HG03558 (cell line): ENCODE results near the gene LCNL1.

Experiments
- ATAC-seq: cut with Tn5 transposase; IDR thresholded peaks from one replicate; pipeline ENCODE4 v1.9.1; 2021; ENCODE audit warnings: moderate number of reproducible peaks; ENCODE audit not compliant: unreplicated experiment; ENCODE audit errors: extremely low read depth

The LCNL1 gene

GRCh38 chr9:137007816-137008270 is 25.1 kb downstream of the LCNL1 start:
- ATAC-seq, result no peak

GRCh38 chr9:137008312-137008711 is 25.5 kb downstream of the LCNL1 start:
- ATAC-seq, result no peak

- no peak for ATAC-seq
Measured at GRCh38 chr9:137009217-137009616, 26.4 kb downstream of the LCNL1 start.

- ATAC-seq, result no peak
Measured at GRCh38 chr9:137009938-137010732, 27.3 kb downstream of the LCNL1 start.

GRCh38 chr9:137011156-137011555 is 28.4 kb downstream of the LCNL1 start:
- no peak for ATAC-seq

- ATAC-seq, result no peak
Measured at GRCh38 chr9:137011907-137012675, 29.3 kb downstream of the LCNL1 start.

- ATAC-seq, result no peak
Measured at GRCh38 chr9:137012694-137013570, 30.1 kb downstream of the LCNL1 start.

GRCh38 chr9:137013571-137013940 is 30.8 kb downstream of the LCNL1 start:
- no peak for ATAC-seq

GRCh38 chr9:137014166-137014565 is 31.4 kb downstream of the LCNL1 start:
- no peak for ATAC-seq

- no peak for ATAC-seq
Measured at GRCh38 chr9:137014776-137015539, 32.2 kb downstream of the LCNL1 start.

GRCh38 chr9:137015540-137015930 is 32.7 kb downstream of the LCNL1 start:
- no peak for ATAC-seq

GRCh38 chr9:137015976-137016375 is 33.2 kb downstream of the LCNL1 start:
- no peak for ATAC-seq

GRCh38 chr9:137016436-137016835 is 33.6 kb downstream of the LCNL1 start:
- ATAC-seq, result no peak

- ATAC-seq, result no peak
Measured at GRCh38 chr9:137017071-137017470, 34.3 kb downstream of the LCNL1 start.

GRCh38 chr9:137017791-137018497 is 35.2 kb downstream of the LCNL1 start:
- no peak for ATAC-seq

GRCh38 chr9:137018761-137019559 is 36.2 kb downstream of the LCNL1 start:
- no peak for ATAC-seq

GRCh38 chr9:137019891-137020683 is 37.3 kb downstream of the LCNL1 start:
- no peak for ATAC-seq
